HUES6 (cell line): ENCODE data around the gene CACNA1C.

Experiments
- H3K27ac ChIP-seq: 2 replicates; pipeline ENCODE4 v1.7.0; 2013; ENCODE audit warnings: low read depth, mild to moderate bottlenecking, low read length, inconsistent platforms
- H3K27me3 ChIP-seq: 2 replicates; pipeline ENCODE4 v1.6.1; 2013; ENCODE audit warnings: low read length; ENCODE audit not compliant: control insufficient read depth, insufficient read depth
- H3K36me3 ChIP-seq: 2 replicates; pipeline ENCODE4 v1.6.1; 2013; ENCODE audit warnings: low read length; ENCODE audit not compliant: control insufficient read depth, insufficient read depth
- H3K4me1 ChIP-seq: 2 replicates; pipeline ENCODE4 v1.6.1; 2013; ENCODE audit warnings: low read length; ENCODE audit not compliant: control insufficient read depth, insufficient read depth
- H3K4me3 ChIP-seq: 2 replicates; pipeline ENCODE4 v1.5.1; 2013; ENCODE audit warnings: low read depth, low read length
- H3K9ac ChIP-seq: one replicate; pipeline ENCODE4 v1.6.1; 2013; ENCODE audit warnings: mild to moderate bottlenecking, low read length
- H3K9me3 ChIP-seq: 2 replicates; pipeline ENCODE4 v1.6.1; 2013; ENCODE audit warnings: low read depth, low read length; ENCODE audit not compliant: control insufficient read depth, insufficient read depth

Gene CACNA1C

GRCh38 chr12:2650261-2651067 lies 597.7 kb downstream of the CACNA1C start:
- no peaks in the 10 kb centered on the region for H3K9me3 ChIP-seq
- H3K27ac ChIP-seq, result no peak overlapping the region
- H3K36me3 ChIP-seq, result no peaks in the 10 kb centered on the region
- H3K27me3 ChIP-seq, result no peaks in the 10 kb centered on the region
- no peak overlapping the region for H3K4me3 ChIP-seq
- H3K4me1 ChIP-seq, result peaks cover 8% of the 10 kb centered on the region; the same call in 1 of the 2 replicates
- no peak overlapping the region for H3K9ac ChIP-seq

GRCh38 chr12:2651068-2651965 lies 598.5 kb downstream of the CACNA1C start:
- H3K36me3 ChIP-seq, result no peaks in the 10 kb centered on the region
- no peaks in the 10 kb centered on the region for H3K9me3 ChIP-seq
- H3K4me3 ChIP-seq, result no peak overlapping the region
- no peak overlapping the region for H3K9ac ChIP-seq
- no peaks in the 10 kb centered on the region for H3K27me3 ChIP-seq
- H3K4me1 ChIP-seq, result peaks cover 8% of the 10 kb centered on the region; the same call in 1 of the 2 replicates
- no peak overlapping the region for H3K27ac ChIP-seq

- no peaks in the 10 kb centered on the region for H3K27me3 ChIP-seq
- peaks cover 8% of the 10 kb centered on the region; the same call in 1 of the 2 replicates for H3K4me1 ChIP-seq
- H3K27ac ChIP-seq, result no peak overlapping the region
- no peak overlapping the region for H3K4me3 ChIP-seq
- H3K9me3 ChIP-seq, result no peaks in the 10 kb centered on the region
- H3K36me3 ChIP-seq, result no peaks in the 10 kb centered on the region
- no peak overlapping the region for H3K9ac ChIP-seq
These were observed 599.2 kb downstream of the CACNA1C start for GRCh38 chr12:2652011-2652400.

GRCh38 chr12:2652401-2653081 lies 599.8 kb downstream of the CACNA1C start:
- no peak overlapping the region for H3K9ac ChIP-seq
- H3K9me3 ChIP-seq, result no peaks in the 10 kb centered on the region
- no peak overlapping the region for H3K4me3 ChIP-seq
- H3K27ac ChIP-seq, result no peak overlapping the region
- H3K27me3 ChIP-seq, result no peaks in the 10 kb centered on the region
- no peaks in the 10 kb centered on the region for H3K36me3 ChIP-seq
- H3K4me1 ChIP-seq, result peaks cover 8% of the 10 kb centered on the region; the same call in 1 of the 2 replicates

- Histone ChIP-seq H3K4me3 (no peak overlapping the region), H3K9ac (no peak overlapping the region), H3K27ac (no peak overlapping the region), H3K9me3 (no peaks in the 10 kb centered on the region), H3K27me3 (no peaks in the 10 kb centered on the region), H3K36me3 (no peaks in the 10 kb centered on the region), H3K4me1 (peaks cover 8% of the 10 kb centered on the region; the same call in 1 of the 2 replicates)
These were observed 600.7 kb downstream of the CACNA1C start for GRCh38 chr12:2653461-2653965.

- H3K4me3 ChIP-seq, result no peak overlapping the region
- no peak overlapping the region for H3K27ac ChIP-seq
- no peaks in the 10 kb centered on the region for H3K9me3 ChIP-seq
- no peaks in the 10 kb centered on the region for H3K27me3 ChIP-seq
- no peak overlapping the region for H3K9ac ChIP-seq
- no peaks in the 10 kb centered on the region for H3K36me3 ChIP-seq
- peaks cover 8% of the 10 kb centered on the region; the same call in 1 of the 2 replicates for H3K4me1 ChIP-seq
These were observed 601.5 kb downstream of the CACNA1C start for GRCh38 chr12:2654311-2654710.

GRCh38 chr12:2654741-2655140 lies 602.0 kb downstream of the CACNA1C start:
- Histone ChIP-seq H3K27ac (no peak overlapping the region), H3K9ac (no peak overlapping the region), H3K4me3 (no peak overlapping the region), H3K4me1 (peaks cover 8% of the 10 kb centered on the region; the same call in 1 of the 2 replicates), H3K36me3 (no peaks in the 10 kb centered on the region), H3K27me3 (no peaks in the 10 kb centered on the region), H3K9me3 (no peaks in the 10 kb centered on the region)

- no peaks in the 10 kb centered on the region for H3K9me3 ChIP-seq
- H3K36me3 ChIP-seq, result no peaks in the 10 kb centered on the region
- H3K4me1 ChIP-seq, result no peaks in the 10 kb centered on the region
- no peak overlapping the region for H3K27ac ChIP-seq
- H3K4me3 ChIP-seq, result no peak overlapping the region
- H3K27me3 ChIP-seq, result no peaks in the 10 kb centered on the region
- H3K9ac ChIP-seq, result no peak overlapping the region
These were observed 609.7 kb downstream of the CACNA1C start for GRCh38 chr12:2662524-2662923.

GRCh38 chr12:2664721-2665577 lies 612.2 kb downstream of the CACNA1C start:
- Histone ChIP-seq H3K4me1 (no peaks in the 10 kb centered on the region), H3K27me3 (no peaks in the 10 kb centered on the region), H3K4me3 (no peak overlapping the region), H3K9ac (no peak overlapping the region), H3K36me3 (no peaks in the 10 kb centered on the region), H3K9me3 (no peaks in the 10 kb centered on the region), H3K27ac (no peak overlapping the region)

- no peaks in the 10 kb centered on the region for H3K27me3 ChIP-seq
- no peak overlapping the region for H3K27ac ChIP-seq
- no peaks in the 10 kb centered on the region for H3K36me3 ChIP-seq
- H3K4me1 ChIP-seq, result no peaks in the 10 kb centered on the region
- H3K9me3 ChIP-seq, result no peaks in the 10 kb centered on the region
- no peak overlapping the region for H3K4me3 ChIP-seq
- H3K9ac ChIP-seq, result no peak overlapping the region
These were observed 613.6 kb downstream of the CACNA1C start for GRCh38 chr12:2666411-2666810.
